GM19035 (cell line): ENCODE measurements around the gene NHERF2.

Experiments used
- ATAC-seq: cut with Tn5 transposase; IDR thresholded peaks from one replicate; pipeline ENCODE4 v1.9.1; 2021; ENCODE audit not compliant: unreplicated experiment

The NHERF2 gene

GRCh38 chr16:2078691-2079090 lies 52.0 kb downstream of the NHERF2 start:
- ATAC-seq, result no peak

- ATAC-seq, result no peak
These were observed 52.7 kb downstream of the NHERF2 start for GRCh38 chr16:2079311-2079800.

- no peak for ATAC-seq
These were observed 53.3 kb downstream of the NHERF2 start for GRCh38 chr16:2079991-2080390.

GRCh38 chr16:2081201-2082084 lies 54.7 kb downstream of the NHERF2 start:
- ATAC-seq, result no peak

- no peak for ATAC-seq
These were observed 55.7 kb downstream of the NHERF2 start for GRCh38 chr16:2082171-2082982.

- no peak for ATAC-seq
These were observed 56.3 kb downstream of the NHERF2 start for GRCh38 chr16:2082983-2083364.

- ATAC-seq, result no peak
These were observed 56.7 kb downstream of the NHERF2 start for GRCh38 chr16:2083409-2083808.

GRCh38 chr16:2083876-2084780 lies 57.4 kb downstream of the NHERF2 start:
- no peak for ATAC-seq

- no peak for ATAC-seq
These were observed 58.4 kb downstream of the NHERF2 start for GRCh38 chr16:2084895-2085625.

- no peak for ATAC-seq
These were observed 59.0 kb downstream of the NHERF2 start for GRCh38 chr16:2085669-2086068.

GRCh38 chr16:2086106-2086742 lies 59.5 kb downstream of the NHERF2 start:
- no peak for ATAC-seq

GRCh38 chr16:2086812-2087747 lies 60.4 kb downstream of the NHERF2 start:
- ATAC-seq, result no peak

- ATAC-seq, result no peak
These were observed 61.3 kb downstream of the NHERF2 start for GRCh38 chr16:2087748-2088631.
